ENCODE measurements around the gene TATDN2.

The TATDN2 gene

DNA sequence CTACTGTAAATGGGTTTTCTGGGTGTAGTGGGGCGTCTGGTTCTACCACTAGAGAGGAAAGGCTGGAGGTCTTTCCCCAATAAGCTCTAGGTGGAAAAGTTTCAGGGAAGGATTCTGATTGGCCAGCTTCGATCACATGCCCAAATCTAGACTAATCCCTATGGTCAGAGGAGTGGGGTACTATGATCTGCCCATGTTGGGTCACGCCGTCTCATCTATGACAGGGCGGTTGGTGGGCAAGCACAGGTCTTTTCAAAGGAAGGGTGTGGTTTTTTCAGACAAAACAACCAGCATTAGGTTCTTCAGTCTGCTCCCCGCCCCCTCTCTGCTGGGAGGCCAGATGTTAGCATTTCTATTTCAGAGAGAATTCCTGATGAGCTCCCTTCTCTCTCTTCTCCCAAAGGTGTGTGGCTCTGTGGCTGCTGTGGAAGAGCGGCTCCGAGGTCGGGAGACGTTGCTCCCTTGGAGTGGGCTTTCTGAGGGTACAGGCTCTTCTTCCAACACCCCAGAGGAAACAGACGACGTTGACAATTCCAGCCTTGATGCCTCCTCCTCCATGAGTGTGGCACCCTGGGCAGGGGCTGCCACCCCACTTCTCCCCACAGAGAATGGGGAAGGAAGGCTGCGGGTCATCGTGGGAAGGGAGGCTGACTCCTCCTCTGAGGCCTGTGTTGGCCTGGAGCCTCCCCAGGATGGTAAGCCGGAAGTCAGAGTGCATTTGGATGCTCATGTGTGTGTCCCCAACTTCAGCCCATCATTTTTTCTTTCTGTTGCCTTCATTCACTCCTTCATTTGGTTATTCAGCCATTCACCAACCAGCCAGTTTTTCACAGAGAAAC is 9.7 kb upstream of the TATDN2 start:
- DNase-seq (ENCODE audit: low read depth), result no peak
- no peak overlapping the region for H3K4me3 ChIP-seq (ENCODE audit: low read depth, low read length)
- TF ChIP-seq CTCF (IDR thresholded peaks at IDR 0.05; ENCODE audit: control insufficient read depth, extremely low read depth, insufficient read depth), result no peak

- no peak for DNase-seq (ENCODE audit: low read depth)
These were observed 7.5 kb upstream of the TATDN2 start for GRCh38 chr3:10240799-10241198.

GRCh38 chr3:10242182-10243065 is 5.8 kb upstream of the TATDN2 start:
- H3K4me3 ChIP-seq (ENCODE audit: low read depth, low read length), result no peak overlapping the region
- no peak for DNase-seq (ENCODE audit: low read depth)
- TF ChIP-seq CTCF (IDR thresholded peaks at IDR 0.05; ENCODE audit: control insufficient read depth, extremely low read depth, insufficient read depth), result no peak

More at GRCh38 chr3:10240799-10241198, 7.5 kb upstream of the TATDN2 start:
- H3K4me3 ChIP-seq (ENCODE audit: low read depth, low read length), result no peak overlapping the region
- no peak for TF ChIP-seq CTCF (IDR thresholded peaks at IDR 0.05; ENCODE audit: control insufficient read depth, extremely low read depth, insufficient read depth)

GRCh38 chr3:10244009-10244408 is 4.2 kb upstream of the TATDN2 start:
- H3K4me3 ChIP-seq (ENCODE audit: low read depth, low read length), result no peak overlapping the region
- no peak for DNase-seq (ENCODE audit: low read depth)
- TF ChIP-seq CTCF (IDR thresholded peaks at IDR 0.05; ENCODE audit: control insufficient read depth, extremely low read depth, insufficient read depth), result no peak

GRCh38 chr3:10245081-10245712 is 3.1 kb upstream of the TATDN2 start:
- no peak for TF ChIP-seq CTCF (IDR thresholded peaks at IDR 0.05; ENCODE audit: control insufficient read depth, extremely low read depth, insufficient read depth)
- DNase-seq (ENCODE audit: low read depth), result no peak
- no peak overlapping the region for H3K4me3 ChIP-seq (ENCODE audit: low read depth, low read length)

GRCh38 chr3:10247679-10248183 is 528 bp upstream of the TATDN2 start:
- H3K4me3 ChIP-seq (ENCODE audit: low read depth, low read length), result peak overlapping the region; percentile 97
- TF ChIP-seq CTCF (IDR thresholded peaks at IDR 0.05; ENCODE audit: control insufficient read depth, extremely low read depth, insufficient read depth), result no peak
- no peak for DNase-seq (ENCODE audit: low read depth)
